Activated CD4-positive, alpha-beta T cell treated with anti-CD3 and anti-CD28 coated beads, Interleukin-2, amount 50 U/mL, for 16 hours (primary cell): Measurements from ENCODE around the gene SF3B3.
A peak's percentile ranks its signal among the peaks of the same experiment; 100 is the strongest.
"Not testable (repeated sequence)": the region's sequence is repeated elsewhere in the genome, so short reads cannot be mapped to it uniquely, and the experiment has no call there.

Experiments used
- DNase-seq: peaks from one replicate; pipeline ENCODE4 v3.0.0-alpha.2; 2020

Gene SF3B3

GRCh38 chr16:70569752-70570151 lies 46.1 kb downstream of the SF3B3 start:
- no peak for DNase-seq

DNA sequence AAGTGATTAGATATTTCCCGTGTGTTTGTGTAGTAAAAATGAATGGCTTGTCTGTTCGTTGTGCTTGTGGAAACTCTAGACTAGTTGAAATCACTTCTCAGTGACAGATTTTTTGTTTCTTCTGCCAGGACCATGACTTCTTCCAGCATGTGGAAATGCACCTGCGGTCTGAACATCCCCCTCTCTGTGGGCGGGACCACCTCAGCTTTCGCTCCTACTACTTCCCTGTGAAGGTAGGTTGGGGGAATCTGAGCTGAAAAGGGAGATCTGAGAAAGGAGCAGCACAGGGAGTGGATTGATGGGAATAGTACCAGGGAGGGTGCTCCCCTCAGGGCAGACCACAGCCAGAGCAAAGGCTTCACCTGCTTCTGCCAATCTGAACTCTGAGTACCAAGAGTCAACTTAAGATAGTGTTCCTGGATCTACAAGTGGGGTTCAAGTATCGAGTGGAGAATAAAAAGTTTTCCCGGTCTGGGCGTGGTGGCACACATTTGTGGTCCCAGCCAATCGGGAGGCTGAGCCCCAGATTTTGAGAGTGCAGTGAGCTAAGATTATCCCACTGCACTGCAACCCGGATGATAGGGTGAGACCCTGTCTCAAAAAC lies 47.5 kb downstream of the SF3B3 start:
- no peak for DNase-seq

GRCh38 chr16:70571623-70572022 lies 48.0 kb downstream of the SF3B3 start:
- DNase-seq = no peak

- no peak for DNase-seq
Measured at GRCh38 chr16:70572050-70572925, 48.7 kb downstream of the SF3B3 start.

- DNase-seq = no peak
Measured at GRCh38 chr16:70572926-70573270, 49.3 kb downstream of the SF3B3 start.

DNA sequence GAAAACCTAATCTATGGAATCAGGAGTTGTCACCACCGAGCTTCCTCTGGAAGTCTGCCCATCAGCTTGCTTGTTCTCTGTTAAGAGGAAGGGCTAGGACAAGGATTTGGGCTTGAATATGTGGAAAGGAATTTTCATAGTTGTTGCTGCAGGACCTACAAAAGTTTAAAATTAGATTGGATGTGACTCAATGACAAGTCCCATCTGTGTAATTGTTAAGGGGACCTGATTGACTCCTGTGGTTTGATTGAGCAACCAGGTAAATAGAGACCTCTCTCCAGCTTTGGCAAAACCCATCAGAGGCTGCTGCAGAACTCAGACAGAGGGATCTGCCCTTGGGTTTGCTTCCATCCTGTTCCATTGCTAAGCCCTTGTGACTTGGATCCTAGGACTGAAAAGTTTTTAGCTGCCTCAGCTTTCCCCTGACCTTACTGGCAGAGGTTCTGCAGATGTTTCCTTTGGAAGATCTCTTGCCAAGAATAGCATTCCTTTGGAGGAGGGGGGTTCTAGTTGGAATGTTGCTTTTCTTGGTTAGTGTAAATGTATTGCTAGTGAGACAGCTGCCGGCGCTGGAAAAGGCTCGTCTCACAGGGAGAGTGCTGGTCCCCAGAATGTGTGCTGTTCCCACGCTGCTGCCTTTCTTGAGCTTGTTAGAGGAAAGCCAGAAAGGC lies 50.0 kb downstream of the SF3B3 start:
- no peak for DNase-seq

DNA sequence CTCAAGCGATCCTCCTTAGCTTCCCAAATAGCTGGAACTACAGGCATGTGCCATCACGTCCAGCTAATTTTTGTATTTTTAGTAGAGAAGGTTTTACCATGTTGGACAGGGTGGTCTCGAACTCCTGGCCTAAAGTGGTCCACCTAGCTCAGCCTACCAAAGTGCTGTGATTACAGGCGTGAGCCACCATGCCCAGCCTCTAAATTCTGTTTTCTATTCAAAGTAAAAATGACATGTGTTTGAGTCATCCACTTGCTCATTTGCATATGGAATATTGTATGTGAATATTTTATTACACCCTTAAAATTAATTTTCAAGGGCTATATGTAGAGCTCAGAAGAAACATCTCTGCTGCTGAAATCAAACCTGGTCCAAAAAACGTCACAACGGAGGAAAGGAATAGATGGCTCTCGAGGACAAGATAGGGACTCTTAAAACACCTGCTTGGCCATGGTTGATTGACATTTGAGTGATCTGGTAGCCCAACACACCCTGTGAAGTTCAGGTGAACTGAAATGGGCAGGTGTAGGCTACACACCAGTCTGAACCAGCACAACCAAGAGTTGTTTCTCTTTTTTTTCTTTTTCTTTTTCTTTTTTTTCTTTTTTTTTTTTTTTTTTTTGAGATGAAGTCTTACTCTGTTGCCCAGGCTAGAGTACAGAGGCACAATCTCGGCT lies 51.1 kb downstream of the SF3B3 start:
- no peak for DNase-seq

DNA sequence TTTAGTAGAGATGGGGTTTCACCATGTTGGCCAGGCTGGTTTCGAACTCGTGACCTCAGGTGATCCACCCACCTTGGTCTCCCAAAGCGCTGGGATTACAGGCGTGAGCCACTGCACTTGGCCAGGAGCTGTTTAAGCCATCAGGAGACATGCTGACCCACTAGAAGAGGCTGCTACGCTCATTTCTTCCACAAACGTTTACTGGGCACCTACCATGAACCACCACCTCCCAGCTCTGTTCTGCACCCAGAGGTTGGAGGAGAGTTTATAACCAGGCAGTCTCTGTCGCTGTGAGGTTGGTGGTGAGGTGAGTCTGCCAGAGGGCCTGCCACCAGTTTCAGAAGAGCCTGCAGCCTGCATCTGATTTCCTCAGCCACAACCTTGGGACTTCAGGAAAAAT lies 51.8 kb downstream of the SF3B3 start:
- DNase-seq = no peak

DNA sequence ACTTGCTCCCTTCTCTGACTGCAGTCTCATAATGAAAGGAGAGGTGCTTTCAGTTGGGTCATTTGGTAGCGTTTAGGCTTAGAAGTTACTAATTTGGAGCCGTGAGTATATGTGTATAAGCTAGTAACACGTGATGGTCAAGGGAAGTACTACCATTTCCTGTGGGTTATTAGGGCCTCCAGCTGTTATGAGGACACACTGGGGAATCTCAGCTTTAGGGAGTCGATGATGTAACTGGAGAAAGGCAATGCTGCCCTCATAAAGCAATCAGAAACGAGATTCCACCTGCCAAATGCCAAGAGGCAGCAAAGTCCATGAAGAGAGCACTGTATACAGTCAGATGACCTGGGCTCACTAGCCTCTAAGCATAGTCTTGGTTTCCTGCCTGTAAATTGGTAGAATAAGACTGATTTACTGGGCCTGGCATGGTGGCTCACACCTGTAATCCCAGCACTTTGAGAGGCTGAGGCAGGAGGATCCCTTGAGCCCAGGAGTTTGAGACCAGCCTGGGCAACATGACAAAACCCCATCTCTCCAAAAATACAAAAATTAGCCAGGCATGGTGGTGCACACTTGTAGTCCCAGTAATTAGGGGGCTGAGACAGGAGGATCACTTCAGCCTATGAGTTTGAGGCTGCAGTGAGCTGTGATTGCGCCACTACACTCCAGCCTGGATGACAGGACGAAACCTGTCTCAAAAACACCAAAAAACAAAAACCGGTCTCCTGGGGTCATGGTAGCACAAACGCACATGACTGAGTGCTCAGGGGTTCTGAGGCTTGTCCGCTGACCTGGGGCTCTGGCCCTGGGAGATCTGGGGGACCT lies 53.0 kb downstream of the SF3B3 start:
- peak; percentile 48 for DNase-seq

DNA sequence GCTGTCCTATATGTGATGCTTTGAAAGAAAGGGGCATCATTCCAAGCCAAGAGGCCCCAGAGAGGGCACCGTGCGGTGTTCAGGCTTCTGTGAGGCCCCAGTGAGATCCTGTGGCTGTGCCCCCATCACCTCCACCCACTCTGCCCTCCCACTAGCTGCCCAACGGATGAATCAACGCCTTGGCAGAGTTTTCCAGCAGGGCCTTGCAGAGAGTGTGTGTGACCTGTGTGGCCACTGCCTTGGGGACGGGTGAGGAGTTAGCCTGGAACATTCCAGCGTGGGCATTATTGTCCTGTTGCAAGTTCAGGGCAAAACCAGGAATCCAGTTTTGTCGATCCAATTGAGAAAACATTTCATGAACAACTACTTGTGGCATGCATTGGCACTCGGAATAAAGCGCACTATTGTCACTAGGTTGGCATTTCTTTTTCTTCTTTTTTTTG lies 53.7 kb downstream of the SF3B3 start:
- peak; percentile 10 for DNase-seq

DNA sequence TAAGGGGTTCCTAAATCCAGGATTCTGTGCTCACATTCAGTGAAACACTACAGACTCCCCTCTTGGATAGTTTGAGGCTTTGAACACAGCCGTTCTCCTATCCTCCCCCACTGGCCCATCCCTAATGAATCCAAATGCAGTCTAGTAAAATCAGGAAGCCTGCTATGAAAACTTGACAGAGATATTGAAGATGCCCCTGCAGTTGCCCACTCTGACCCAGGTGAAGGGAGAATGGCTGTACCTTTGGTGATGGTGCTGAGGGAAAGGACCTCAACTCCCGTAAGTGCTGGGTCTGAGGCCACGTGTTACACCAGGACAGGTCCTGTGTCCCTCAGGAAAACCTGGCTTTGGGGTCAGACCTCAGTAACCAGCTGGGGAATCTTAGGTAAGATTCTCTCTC lies 54.4 kb downstream of the SF3B3 start:
- DNase-seq = no peak

DNA sequence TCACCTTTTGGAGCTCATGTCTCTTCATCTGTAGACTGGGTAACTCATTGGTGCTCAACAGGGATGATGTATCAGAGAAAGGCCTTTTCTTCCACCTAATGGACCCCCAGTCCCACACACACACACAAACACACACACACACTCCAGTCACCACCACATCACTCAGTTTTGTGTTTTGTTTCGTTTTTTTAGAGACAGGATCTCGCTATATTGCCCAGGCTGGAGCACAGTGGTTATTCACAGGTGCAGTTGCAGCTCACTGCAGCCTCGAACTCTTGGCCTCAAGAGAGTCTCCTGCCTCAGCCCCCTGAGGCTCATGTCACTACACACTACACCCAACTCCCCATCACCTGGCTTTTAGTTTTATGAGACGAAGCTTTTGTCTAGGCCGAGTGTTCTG lies 55.6 kb downstream of the SF3B3 start:
- no peak for DNase-seq

GRCh38 chr16:70579648-70580630 lies 56.3 kb downstream of the SF3B3 start:
- DNase-seq = no peak

GRCh38 chr16:70582280-70582978 lies 58.8 kb downstream of the SF3B3 start:
- no peak for DNase-seq

DNA sequence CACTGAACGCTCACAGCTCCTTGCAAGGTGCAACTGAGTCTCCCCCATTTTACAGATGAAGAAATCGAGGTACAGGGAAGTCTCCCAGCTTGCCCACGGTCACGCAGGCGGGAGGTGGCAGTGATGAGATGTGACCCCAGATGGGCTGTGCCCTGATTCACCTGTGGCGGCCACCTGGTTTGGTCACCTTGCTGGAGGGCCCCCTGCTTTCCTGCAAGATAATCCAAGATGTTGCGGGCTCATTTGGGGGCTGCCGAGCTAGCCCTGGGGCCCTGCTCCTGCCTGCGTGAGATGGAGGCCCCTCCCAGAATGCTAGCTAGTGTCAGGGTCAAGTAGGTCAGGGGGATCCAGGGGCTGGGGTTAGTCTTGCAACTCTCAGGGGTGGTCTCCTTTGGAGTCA lies 63.1 kb downstream of the SF3B3 start:
- DNase-seq = no peak

GRCh38 chr16:70588565-70588964 lies 64.9 kb downstream of the SF3B3 start:
- DNase-seq = no peak

GRCh38 chr16:70589416-70589815 lies 65.8 kb downstream of the SF3B3 start:
- not testable (repeated sequence) for DNase-seq

DNA sequence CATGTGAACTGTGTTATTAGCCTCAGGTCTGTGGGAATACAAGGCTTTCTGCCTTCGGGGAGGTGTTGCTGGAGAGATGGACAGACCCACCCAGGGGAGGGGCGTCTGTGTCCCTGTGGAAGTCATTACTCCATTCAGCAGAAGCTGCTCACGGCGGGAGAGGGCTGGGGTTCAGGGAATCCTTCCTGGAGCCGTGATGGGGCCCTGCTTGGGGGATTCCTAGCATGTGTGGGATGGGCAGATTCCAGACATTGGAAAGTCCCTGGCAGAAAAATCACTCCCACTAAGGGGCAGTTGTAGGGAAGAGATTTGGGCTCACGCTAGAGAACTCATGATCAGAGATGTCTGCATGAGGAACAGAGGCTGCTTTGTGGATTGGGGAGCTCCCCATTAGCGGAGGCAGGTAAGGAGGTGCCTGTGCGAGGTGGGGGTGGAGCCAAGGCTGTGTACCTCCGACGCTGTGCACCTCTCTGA lies 66.4 kb downstream of the SF3B3 start:
- DNase-seq = no peak

DNA sequence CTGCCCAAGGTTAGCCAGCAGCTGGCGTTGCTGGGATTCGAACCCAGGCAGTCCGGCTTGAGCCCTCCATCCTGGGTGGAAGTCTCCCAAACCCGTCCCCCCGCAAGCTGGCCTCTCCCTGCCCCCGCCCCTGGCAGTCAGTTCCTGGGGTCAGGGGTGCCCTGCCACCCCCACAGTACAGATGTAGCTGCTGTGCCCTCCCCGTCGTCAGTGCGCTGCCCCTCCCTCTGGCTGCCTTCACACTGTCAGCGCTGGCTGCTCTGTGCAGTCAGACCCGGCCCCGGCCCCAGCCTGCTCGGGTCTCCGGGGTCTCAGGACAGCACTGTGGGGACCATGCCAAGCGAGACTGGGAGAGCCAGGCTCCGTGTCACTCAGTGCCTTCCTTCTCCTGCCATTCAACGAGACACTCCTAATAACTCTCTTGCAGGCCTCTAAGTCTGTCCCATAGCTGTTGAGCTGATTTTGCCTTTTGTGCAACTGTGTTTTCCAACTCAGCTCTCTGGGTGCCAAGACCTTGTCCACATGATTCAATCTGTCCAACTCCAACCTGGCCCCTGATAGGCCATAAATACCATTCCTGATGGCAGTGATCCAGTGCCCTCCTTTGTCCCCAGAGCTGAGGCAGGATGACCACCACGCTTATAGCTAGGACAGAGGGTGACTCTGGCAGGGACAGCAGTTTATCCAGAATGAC lies 67.3 kb downstream of the SF3B3 start:
- no peak for DNase-seq

DNA sequence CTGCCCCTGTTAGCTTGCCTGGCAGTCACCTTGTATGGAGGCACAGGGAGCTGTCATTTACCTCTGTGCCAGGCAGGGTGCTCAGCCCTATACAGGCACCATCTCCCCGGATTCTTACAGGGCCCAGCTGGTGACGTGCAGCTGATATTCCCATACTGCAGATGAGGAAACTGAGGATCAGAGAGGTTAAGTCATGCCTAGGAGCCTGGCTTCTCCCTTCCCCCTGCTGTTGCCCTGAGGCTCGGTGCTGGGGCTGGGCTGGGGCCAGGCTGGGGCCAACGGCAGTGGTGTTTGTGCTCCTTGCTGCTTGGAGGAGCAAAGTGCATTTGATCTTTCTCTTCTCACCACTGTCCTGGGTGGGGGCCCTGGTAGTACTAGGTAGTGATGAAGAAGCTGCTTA lies 68.0 kb downstream of the SF3B3 start:
- DNase-seq = no peak
